HG02678 (cell line): Measurements from ENCODE around the gene KRT71.
"Not testable (repeated sequence)": the region's sequence is repeated elsewhere in the genome, so short reads cannot be mapped to it uniquely, and the experiment has no call there.

Experiments
- ATAC-seq: cut with Tn5 transposase; IDR thresholded peaks from one replicate; pipeline ENCODE4 v1.9.1; 2021; ENCODE audit warnings: mild to moderate bottlenecking, moderate library complexity; ENCODE audit not compliant: unreplicated experiment

Gene KRT71

DNA sequence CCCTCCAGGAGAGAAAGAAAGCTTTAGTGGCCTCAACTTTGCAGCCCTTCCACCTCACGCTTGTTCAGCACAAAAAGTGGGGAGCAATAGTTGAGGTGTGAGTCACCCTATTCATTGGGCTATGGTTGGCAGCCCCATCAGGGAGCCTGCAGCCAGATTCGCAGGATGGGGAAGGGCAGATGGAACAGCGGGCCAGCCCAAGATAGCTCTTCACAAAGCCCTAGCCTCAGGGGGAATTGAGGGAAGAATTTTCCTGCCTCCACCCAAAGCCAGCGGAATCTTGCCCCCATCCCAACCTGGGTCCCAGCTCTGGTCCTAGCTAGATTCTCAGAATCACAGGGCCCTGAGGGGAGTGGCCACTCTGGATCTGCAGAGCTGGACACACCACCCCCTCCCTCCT, 29.1 kb downstream of the KRT71 start:
- ATAC-seq: no peak

DNA sequence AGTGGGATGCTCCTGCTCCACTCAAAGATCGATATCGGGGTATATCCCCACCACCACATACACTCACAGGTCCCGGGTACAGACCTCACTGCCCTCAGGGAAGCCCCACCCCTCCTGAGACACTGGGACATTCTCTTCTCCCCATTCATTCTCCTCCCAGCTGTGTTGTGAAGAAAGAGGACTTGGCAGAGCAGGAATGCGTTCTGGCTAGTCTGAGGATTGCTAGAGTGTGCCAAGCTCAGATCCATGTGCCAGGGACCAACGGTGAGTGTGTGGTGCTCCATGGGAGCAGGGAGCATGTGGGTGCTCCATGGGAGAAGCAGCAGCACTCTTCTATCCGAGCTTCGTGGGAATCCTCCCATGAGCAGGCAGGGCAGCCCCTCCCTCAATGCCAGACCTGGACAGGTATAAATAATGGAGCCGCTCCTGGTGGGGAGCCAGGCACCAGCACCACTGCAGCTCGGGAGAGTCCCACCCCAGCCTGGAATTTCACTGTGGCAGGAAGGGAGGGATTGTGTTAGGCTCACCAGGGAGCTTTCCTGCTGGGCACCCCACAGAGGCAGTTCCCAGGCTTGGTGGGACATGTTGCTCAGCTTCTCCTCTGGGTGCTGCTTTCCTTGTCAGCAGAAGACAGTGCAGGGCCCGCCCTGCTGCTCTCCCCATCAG, 30.5 kb downstream of the KRT71 start:
- ATAC-seq: no peak

DNA sequence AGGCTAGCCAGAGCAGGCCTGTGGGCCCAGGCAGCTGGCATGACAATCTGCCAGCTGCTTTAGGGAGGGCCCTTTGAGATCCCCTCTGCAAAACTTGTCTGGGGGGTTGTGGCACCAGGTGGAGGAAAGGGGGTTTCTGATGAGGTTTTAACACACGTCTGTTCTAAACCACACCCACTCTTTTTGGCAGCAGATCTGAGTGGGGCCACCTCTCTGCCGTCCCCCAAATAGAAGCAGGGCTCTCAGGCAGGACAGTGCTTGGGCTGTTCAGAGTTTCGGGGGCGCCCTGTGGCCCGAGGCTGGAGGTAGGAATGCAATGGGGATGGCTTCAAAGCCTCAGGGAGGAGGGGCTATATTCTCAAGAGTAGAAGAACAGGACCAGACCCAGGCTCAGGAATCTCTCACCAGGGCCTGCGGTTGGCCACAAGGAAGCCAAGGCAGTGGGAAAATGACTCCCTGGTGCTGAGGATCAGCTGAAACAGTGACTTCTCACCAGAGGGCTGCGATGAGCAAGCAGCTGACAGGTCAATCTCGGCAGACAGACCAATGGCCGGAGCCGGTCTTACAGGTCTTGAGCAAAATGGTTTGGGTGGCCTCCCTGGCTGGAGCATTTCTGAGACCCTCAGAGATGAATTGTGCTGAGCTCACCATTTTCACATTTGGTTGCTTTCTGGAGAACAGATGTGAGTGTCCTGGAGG, 31.2 kb downstream of the KRT71 start:
- no peak for ATAC-seq

DNA sequence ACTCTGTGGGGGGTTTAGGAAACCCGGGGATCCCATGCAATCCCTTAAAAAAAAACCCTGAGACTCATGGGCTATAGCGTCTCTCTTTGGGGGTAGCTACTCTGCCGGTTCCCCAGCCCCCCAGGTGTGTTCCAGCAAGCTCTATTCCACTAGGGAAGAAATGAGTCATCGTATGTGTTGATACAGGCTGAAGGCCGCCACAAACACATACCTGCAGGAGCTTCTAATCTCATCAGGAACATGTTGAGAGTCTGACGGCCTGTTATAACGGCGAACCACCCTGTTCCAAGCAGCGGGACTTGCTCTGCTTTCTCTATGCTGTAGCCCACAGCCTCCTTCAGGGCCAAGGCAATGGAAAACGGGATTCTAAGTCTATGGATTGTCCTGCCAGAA, 31.8 kb downstream of the KRT71 start:
- ATAC-seq: no peak

DNA sequence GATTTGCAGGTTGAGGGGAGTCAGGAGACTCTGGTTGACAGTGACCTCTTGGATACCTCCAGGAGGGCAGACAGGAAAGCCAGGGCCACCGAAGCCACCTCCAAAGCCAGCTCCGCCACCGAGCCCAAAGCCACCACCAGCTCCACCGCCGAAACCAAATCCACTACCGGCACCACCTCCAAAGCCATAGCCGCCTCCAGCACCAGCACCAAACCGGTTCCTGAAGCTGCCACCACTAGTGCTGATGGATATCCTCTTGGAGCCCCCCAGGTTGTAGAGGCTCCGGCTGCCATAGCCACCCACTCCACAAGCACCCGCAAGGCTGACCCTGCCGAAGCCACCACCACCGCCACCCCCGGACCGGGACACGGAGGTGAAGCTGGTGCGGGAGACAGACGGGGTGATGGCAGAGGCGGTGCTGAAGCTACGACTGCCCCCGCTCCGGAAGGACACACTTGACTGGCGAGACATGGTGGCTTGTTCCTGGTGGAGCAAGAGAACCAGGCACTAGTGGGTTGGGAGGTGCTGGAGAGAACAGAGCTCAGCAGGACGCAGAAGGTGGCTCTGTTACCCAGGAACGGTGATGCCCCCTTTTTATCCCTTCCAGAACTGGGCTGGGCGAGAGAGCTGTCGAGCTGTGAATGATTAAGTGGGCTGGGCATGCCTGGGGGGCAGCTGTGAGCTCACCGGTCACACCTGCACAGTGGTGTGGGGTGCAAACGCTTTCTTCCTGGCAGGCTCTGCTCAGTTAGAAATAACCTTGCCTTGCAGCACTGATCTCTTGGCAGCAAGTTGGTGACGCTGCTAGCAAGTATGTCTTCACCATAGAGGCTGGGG, 32.9 kb downstream of the KRT71 start, which contains the start of gene KRT5:
Gene KRT5, minus strand, starts transcription at position 569 of the 837 bp plus-strand sequence. Its CDS starts 98 bp downstream, at position 471.
- no peak for ATAC-seq

DNA sequence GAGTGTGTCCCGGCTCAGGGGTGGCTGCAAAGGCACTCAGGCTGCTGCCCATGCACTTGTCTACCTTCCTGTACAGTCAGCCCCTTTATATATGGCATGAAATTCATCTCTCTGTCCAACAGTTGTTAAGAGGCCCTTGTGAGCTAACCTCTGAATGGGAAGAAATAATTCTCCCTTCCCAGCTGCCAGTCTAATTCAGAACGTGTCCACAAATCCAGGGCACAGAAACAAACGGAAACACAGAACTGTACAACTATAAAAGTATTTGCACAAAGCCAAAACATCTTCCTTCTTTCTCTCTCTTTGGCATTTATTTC, 33.6 kb downstream of the KRT71 start:
- ATAC-seq: no peak

DNA sequence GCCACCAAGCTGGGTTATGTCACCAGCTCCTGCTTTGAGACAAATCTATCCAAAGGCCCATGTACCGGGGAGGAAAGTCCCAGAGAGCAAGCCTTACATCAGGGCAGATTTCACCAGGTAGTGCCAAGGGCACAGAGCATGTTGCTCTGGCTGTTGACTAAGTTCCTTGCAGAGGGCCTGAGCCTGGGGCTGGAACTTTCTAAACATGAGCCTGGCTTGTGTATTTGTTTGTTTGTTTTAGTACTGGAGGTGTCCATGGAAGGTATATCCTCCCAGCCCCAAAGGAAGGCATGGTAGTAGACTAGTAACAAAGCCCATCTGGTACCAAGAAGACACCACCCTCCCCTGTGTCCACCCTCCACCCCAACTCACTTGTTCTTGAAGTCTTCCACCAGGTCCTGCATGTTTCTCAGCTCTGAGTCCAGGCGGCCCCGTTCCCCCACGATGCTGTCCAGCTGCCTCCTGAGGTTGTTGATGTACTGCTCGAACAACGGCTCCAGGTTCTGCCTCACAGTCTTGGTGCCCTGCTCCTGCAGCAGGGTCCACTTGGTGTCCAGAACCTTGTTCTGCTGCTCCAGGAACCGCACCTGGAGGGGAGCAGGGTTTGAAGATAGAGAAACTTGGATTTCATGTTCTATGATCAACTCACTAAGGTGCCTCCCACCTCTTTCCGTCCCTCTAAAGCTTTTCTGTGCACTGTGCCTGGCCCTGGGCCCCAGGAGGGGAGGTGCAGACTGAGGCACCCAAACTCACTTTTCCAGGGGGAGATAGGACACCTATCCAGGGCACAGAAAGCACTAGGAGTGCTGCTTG, 34.2 kb downstream of the KRT71 start:
- no peak for ATAC-seq

DNA sequence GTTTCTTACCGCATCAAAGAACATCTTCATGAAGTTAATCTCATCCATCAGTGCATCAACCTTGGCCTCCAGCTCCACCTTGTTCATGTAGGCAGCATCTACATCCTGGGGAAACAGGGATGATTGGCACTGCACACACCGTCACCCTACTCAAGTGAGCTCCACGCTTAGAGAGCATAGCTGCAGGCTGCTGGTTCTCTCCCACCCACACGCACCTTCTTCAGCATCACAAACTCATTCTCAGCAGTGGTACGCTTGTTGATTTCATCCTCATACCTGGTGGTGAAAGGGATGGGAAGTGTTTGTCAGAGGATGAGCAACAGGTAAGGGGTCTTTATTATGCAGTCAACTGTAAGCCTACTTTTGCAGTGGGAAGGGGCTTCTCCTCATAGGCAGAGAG, 35.1 kb downstream of the KRT71 start:
- ATAC-seq: no peak

DNA sequence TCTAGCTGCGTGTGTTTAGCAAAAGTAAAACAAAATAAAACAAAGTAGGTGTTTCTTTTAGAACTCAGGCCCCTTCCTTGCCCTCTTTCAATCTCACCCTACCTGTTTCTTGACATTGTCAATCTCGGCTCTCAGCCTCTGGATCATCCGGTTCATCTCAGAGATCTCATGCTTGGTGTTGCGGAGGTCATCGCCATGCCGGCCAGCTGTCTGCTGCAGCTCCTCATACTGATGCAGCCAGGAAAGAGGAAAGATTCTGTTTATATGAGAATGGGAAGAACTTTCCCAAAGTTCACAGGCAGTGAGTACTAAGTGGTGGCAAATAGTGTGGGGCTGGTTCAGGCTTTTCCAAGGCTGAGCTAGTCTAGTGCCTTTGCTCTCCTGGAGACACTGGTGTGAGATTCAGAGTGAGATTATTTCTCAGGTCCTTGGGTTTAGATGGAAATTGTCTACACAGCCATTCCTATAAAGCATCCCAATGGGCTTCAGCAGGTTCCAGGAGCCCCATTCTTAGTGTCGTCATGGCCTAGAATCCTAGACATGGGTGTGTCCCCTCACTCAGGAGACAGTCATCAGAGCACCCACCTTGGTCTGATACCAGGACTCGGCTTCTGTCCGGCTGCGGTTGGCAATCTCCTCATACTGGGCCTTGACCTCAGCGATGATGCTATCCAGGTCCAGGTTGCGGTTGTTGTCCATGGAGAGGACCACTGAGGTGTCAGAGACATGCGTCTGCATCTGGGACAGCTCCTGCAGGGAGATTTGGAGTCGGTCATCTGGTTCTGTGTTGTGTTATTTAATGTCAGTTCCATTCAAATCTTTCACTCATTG, 35.7 kb downstream of the KRT71 start:
- ATAC-seq: no peak

DNA sequence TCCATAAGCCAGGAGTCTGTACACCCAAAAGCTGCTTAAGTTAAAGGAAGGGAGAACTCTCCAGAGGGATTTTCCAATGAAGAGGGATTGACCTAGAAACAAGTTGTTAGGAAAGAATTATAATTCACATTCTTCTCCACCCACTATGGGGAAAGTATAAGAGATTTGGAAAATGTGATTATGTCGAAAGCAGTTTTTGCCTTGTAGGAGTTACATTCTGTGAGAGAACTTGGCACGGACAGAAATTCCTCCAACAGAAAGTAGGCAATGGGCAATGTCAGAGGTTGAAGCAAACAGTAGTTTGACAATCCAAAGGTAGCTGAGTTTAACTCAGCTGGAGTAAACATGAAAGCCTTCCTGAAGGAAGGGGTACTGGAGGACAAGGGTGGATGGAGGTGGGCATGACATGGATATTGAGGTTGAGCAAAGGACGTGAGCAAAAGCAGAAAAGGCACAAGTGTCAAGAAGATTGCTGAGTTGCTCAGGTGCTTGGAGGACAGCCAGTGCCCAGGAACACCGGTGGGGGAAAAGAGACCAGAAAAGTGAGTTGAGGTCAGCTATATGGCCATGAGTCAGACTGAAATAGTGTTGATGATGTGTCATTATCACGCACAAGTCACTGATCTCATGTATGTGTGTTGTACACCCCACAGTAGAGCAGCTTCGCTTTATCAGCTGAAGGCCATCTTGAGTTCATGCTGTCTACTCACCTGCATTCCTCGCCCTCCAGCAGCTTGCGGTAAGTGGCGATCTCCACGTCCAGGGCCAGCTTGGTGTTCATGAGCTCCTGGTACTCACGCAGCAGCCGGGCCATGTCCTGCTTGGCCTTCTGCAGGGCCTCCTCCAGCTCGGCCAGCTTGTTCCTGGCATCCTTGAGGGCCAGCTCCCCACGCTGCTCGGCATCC, 36.8 kb downstream of the KRT71 start:
- ATAC-seq: no peak

DNA sequence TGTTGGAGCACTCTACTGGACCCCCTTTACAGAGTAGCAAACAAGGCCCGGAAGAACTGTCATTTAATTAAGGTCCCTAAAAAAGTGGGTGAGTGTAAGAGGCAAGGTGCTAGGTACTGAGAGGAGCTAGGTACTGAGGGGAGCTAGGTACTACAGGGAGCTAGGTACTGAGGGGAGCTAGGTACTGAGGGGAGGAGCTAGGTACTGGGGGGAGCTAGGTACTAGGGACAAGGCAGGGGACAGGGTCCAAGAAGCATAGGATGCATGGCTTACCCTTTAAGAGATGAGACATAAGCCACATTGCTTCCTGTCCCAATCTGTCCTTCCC, 37.7 kb downstream of the KRT71 start:
- no peak for ATAC-seq

DNA sequence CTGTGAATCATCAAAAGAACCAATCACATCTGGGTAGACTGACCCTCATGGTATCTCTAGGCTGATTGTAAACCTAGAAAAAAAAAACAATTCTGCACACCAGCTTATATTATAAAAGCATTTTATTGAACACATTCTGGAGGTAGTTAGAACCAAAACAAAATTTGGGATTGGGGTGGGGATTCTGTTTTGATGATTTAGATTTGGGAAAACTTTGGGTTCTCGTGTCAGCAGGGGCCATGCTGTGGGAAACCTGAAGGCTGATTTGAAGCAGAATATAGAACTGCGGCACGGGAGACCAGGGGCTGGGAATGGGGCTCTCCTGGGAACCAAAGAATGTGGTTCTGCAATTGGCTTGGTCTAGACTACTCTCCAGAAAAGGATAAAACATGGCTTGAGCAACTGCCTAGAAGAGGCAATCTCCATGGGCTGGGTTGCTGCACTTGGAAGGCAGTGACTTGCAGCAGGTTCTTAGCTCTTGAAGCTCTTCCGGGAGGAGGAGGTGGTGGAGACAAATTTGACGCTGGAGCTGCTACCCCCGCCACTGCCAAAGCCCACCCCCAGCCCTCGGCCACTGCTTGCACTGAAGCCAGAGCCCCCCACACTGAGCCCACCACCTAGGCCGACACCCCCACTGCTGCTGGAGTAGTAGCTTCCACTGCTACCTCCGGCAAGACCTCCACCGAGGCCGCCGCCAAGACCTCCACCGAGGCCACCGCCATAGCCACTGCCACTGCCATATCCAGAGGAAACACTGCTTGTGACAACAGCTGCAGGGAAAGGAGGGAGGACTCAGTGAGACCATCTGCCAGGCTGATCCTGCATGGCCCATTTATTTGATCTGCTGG, 38.2 kb downstream of the KRT71 start:
- ATAC-seq: no peak

DNA sequence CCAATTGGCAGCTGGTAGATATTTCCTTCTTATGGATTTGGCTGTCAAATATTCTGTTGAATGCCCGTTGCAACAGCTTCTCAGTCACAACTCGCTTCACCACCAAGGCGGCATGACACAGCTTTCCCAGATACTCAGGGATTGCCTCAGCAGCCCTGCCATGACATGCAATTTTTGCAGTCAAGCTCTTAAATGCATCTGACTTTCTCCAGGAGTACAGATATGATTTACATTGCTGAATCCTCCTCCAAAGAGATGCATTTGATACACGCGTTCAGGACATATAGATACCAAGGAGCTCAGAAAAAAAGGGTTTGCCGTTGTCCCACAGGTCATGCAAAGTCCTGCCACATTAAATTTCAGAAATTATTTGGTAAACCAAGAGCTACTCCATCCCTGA, 39.2 kb downstream of the KRT71 start:
- ATAC-seq: no peak

DNA sequence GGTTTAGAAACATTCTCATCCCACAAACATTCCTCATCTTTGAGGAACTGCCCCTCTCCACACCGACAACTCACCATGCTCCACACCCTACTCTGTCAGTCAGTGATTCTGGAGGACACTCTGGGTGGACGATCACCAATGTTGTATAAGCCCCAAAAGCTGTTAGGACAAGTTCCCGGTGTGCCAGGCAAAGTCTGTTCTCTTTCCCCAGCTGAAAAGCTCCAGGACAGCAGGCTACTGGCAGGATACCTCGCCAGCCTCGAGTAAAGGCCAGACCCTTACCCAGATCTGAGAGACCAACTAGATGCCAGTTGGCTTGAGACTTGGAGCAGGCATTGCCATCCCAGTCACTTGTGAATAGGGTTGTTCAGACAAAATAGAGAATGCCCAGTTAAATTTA, 44.7 kb downstream of the KRT71 start:
- no peak for ATAC-seq

DNA sequence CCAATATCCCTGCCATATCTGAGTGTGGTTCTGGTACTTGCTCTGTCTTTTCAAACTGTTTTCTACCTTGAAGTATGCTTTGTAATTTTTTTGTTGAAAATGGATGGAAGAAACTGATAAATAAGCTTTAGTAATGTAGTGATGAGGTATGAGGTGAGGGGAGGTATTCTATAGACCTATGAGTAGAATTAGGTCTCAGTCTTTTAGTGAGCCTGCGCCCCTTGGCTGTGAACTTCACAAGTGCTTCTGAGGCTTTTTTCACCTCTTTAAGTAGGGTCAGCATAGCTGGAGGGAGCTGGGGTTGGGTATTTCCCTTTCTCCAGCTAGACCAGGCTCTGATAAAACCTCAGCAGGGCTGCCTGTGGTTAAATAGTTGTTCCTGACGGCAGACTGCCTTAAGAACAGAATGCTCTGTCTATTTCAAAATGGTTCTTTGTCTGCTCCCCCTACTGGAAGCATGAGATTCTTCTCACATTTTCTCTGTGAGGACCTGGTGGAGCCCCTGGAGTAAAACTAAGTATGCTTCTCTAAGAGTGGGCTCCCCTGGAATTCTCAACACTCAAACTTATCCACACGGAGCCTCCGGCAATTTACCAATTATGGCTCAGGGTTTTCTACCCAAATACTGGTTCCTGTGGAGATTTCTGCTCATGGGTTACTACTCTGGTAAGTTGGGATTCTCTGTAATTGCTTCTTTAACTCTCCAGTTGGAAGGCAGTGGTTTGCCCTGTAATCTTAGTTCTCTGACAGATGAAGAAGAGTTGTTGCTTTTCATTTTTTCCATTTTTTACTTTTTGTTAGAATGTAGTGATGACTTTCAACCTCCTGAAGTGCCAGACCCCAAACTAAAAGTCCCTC, 45.9 kb downstream of the KRT71 start:
- ATAC-seq: no peak

DNA sequence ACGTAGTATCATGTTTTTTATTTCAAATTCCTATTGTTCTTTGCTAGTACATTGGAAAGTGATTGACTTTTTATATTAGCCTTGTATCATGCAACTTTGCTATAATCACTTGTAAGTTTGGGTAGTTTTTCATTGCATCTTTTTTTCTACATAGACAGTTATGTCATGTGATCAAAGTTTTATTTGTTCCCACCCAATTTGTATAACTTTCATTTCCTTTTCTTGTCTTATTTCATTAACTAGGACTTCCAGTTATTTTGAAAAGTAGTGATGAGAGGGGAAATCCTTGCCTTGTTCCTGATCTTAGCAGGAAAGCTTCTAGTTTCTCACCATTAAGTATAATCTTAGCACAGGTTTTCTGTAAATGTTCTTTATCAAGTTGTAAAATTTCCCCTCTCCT, 50.1 kb downstream of the KRT71 start:
- ATAC-seq: no peak

DNA sequence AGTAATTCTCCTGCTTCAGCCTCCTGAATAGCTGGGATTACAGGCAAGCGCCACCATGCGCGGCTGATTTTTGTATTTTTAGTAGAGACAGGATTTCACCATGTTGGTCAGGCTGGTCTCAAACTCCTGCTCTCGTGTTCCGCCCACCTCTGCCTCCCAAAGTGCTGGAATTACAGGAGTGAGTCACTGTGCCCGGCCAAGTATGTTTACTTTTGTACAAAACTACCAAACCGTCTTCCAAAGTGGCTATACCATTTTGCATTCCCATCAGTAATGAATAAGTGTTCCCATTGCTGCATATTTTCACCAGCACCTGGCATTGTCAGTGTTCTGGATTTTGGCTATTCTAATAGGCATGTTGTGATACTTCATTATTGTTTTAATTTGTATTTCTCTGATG, 51.5 kb downstream of the KRT71 start:
- no peak for ATAC-seq

DNA sequence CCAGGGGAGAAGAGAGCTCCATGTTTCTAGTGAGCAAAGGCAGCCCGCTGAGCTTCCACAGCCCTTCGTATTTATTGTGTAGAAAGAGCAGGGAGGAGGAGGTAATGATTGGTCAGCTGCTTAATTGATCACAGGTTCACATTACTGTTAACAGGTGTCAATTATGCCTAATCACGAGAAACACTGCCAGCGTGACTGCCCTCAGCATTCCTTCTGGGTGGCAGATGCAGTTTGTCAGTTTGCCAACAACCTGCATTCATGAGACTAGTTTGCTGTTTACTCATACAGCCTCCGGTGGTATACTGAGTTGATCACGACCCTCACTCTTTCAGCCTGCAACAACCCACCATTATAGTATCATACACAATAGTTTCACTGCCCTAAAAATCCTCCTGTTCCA, 52.4 kb downstream of the KRT71 start:
- not testable (repeated sequence) for ATAC-seq
